ENCODE data around the gene MYD88. TPM values are rescaled to one million over a fixed set of nuclear protein-coding genes. Genes with fewer than 3 reads are reported as not detected.

MYD88 gene
- polyA plus RNA-seq, 3 donors: 22.6 to 27.4 (median 25.0) TPM

DNA sequence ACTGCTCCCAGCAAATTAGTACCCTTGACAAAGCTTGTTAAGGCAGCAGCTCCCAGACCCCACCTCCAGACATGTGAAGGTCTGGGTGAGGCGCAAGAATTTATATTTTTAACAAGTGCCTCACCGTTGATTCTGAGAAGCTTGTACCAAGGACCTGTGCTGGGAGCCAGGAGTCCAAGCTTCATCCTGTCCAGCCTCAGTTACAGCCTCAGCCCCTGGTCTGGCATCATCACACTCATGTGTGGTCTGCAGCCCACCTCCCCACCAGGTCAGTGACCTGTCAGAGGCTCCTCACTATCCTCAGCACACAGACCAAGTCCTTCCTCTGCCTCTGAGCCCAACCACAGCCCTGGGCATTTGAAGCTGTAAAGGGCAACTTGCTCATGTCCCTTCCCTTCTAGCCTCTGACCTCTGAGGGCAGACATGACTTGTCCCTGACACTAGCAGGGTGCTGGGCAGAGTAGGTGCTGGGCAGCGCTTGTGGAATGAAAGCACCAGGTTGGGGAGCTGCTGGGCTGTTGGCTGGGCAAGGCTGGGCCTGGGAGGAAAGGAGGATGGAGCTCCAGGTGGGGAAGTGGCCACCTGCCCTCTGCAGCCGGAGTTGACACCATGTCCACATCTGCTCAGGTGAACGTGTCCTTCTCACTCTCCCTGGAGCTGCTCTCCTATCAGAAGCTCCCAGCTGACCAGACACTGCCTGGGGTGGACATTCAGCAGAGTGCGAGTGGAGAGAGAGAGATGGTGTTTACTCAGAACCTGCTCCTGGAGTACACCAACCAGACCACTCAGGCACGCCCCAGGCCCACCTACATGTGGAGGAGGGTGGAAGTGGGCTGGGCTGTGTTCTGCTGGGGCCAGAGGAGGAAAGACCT lies 18.4 kb upstream of the MYD88 start:
- no peak for DNase-seq (ENCODE audit: extremely low read depth in 1 of 11, low read depth in 9 of 11, low spot score in 4 of 11)

DNA sequence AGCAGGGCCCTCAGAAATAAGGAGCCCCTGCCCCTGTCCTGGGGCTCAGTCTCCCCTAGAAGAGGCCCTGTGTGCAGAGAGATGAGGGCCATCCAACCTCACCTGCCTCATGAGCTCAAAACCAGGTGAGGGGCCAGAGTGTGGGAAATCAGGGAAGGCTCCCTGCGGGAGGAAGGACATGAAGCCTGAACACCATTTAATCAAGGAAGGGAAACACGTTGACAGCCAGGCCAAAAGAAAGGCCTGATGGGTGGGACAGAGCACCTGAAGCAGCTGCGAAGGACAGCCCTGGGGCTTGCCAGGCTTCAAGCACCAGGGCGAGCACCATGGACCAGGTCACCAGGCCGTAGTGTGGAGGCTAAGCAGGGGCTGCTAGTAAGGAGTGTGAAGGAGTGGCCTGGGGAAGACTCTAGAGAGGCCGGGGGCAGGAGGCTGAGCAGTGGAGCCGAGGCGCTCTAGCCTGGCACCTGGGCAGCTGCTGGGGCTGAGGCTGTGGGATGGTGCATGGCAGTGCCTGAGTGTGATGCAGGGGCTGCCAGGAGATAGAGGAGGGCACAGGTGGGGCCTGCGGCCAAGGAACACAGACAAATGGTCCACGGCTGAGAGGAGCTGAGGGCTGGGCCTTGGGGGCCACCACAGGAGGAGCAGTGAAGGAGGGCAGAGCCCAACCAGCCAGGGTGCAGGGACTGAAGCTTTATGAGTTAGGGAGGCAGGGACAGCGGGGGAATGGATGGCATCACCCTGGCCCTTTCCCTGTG lies 17.6 kb upstream of the MYD88 start:
- no peak for DNase-seq (ENCODE audit: extremely low read depth in 1 of 11, low read depth in 9 of 11, low spot score in 4 of 11)

DNA sequence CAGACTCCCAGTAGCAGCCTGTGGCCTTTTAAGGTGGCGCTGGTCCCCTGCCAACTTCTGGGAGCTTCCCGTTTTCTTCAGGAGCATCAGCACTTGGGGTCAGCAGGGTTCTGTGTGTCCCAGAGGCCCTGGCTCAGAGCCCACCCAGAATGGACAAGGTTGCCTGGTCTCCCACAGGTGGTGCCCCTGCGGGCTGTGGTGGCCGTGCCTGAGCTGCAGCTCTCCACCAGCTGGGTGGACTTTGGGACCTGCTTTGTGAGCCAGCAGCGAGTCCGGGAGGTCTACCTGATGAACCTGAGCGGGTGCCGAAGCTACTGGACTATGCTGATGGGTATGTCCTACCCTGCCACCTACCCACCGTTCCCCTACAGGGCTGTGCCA lies 17.0 kb upstream of the MYD88 start:
- DNase-seq (ENCODE audit: extremely low read depth in 1 of 11, low read depth in 9 of 11, low spot score in 4 of 11): no peak

DNA sequence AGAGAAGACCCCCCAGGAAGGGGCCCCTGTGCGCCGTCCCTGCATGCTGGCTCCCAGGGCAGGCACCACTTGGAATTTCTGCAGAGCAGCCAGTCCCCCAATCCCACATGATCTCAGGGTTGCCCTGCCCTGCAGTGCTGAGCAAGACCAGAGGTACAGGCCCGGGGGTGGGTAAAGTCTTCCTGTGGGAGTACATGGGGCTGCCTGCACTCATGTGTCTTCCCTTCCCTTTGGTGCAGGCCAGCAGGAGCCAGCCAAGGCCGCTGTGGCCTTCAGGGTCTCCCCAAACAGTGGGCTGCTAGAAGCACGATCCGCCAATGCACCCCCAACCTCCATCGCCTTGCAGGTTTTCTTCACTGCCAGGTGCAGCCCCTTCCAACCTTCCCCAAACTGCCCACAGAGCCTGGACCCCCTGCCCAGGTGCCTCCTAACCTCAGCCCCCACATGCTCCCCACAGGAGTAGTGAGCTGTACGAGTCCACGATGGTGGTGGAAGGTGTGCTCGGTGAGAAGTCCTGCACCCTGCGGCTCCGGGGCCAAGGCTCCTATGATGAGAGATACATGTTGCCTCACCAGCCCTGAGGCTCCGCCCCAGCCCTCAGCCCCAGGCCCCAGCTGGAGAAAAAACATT lies 16.5 kb upstream of the MYD88 start:
- DNase-seq (ENCODE audit: extremely low read depth in 1 of 11, low read depth in 9 of 11, low spot score in 4 of 11): no peak

DNA sequence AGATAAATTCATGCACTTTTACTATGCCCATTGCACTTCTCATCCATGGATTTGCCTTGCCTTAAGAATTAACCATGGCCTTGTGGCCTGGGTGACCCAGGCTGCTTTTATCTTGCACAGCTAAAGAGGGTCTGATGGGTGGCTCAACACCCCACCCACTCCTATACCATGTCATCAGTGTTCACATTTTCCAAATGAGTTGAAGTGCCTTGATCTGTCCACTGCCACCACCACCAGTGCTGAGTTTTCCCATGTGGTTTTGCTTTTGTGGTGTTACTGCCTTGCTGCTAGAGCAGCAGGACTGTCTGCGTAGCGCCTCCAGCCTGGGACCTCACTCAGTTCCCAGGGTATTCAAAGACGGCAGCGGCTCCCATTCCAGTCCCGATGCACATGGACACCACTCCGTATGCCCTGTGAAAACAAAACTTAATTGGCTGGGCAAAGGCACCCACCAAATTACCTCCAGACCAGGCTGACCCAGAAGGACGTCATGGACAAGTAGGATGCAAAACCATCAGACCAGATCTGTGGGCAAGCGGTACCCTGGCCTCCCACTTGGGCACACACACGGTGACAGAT lies 15.7 kb upstream of the MYD88 start:
- DNase-seq (ENCODE audit: extremely low read depth in 1 of 11, low read depth in 9 of 11, low spot score in 4 of 11): no peak

DNA sequence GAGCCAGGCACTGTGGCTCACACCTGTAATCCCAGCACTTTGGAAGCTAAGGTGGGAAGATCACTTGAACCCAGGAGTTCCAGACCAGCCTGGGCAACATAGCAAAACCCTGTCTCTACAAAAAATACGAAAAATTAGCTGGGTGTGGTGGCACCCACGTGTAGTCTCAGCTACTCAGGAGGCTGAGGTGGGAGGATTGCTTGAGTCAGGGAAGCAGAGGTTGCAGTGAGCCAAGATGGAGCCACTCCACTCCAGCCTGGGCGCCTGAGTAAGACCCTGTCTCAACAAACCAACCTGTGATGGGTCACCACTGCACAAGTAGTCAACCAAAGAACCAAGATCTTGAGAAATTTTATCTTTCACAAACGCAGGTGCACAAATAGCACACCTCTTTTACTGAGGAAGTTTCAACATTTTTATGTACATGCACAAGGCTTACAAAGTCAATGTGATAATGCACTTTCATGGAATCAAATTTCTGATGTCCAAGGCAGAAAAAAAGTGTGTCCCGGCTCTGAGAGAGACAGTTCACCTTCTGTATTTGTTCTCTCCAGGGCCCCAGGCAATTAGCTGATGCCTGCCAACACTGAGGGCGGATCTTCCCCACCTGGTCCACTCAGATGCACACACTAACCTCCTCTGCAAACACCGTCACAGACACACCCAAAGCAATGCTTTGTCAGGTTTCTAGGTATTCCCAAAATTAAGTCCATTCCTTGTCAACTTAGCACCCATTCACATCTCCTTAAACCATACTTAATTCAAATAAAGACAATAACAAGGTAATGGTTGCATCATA lies 13.9 kb upstream of the MYD88 start:
- no peak for DNase-seq (ENCODE audit: extremely low read depth in 1 of 11, low read depth in 9 of 11, low spot score in 4 of 11)

DNA sequence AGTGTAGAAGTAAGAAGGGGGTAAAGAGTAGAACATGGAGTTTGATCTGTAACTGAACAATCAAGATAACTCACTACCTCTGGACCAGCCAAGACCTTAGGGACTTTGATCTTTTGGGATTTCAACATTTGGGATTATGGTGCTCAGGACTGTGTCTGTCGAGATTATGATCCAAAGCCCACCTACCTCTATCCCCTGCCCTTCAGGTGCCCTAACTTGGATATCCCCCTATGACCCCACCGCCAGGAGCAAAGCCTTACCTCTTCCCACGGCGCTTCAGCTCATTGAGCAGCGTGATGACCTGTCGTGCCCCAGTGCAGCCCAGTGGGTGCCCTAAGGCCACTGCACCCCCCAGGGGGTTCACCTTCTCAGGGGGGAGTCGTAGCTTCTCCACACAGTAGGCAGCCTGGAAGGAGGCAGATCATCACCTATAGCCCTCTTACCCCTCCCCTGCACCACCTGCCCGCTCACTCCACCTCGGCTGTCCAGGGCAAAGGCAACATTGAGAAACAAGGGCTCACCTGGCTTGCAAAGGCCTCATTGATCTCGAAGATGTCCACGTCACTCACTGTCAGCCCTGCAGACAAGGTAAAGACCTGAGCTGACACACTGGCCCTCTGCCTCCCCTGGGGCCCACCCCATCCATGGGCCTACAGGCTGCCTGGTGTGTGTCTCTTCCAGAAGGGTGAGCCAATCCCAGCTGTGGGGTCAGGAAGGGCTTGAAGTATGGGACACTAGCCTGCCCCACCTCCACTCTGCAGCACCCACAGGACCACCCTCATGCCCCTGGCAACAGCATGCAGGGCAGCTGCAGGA lies 12.9 kb upstream of the MYD88 start:
- no peak for DNase-seq (ENCODE audit: extremely low read depth in 1 of 11, low read depth in 9 of 11, low spot score in 4 of 11)

DNA sequence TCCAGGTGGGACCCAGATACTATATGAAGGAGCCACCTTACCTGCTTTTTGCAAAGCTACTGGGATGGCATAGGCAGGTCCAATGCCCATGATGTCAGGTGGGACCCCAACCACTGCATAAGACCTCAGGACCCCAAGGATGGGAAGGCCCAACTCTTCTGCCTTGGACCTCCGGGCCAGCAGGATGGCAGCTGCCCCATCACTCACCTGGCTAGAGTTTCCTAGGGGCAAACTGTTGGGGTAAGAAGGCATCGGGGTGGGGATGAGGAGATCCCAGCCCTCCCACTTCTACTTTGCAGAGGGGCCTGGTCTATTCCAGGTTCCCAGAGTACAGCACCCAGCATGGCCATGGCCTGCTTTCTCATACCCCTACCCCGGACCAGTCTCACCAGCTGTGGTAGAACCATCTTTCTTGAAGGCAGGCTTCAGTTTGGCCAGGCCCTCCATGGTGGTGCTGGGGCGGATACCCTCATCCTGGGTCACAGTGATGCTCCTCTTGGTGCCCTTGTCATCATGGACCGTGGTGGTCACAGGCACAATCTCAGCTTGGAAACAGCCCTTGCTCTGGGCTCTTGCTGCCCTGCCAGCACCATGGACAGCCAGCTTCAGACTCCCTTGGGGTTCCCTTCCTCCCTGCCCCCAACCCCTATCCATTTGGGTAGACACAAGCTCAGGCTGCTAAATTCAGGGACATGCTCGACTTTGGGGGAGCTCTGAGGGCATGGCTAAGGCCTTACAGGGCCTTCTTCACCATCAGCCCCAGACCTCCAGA lies 12.2 kb upstream of the MYD88 start:
- no peak for DNase-seq (ENCODE audit: extremely low read depth in 1 of 11, low read depth in 9 of 11, low spot score in 4 of 11)

DNA sequence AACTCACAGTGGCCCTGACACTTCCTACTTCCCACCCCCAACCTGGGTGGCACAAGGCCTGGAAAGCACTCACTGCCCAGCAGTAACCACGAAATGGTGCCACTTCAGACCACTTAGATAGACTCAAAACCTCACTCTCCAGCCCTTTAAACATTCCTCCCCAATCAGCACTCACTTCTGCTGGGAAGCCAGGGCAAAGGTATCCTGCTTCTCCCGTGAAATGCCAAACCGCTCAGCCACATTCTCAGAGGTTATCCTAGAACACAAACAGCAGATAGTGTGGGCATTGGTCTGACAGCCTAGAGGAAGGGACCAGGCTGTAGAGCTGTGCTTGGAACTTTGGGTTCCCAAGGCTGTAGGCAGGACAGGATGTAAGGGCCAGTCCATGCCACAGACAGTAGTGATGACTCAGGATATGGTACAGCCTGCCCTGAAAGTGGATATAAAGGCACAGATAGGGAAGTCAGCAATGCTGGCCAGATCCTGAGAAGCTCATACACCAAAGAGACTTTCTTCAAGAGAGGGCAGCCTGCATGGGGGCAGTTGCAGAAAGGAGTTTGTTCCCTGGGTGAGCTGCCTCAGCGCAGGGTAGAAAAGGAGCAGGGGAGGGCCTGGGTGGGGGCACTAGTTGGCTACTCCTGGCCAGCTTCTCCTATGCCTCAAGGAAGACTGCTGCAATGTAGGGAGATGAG lies 10.7 kb upstream of the MYD88 start:
- DNase-seq (ENCODE audit: extremely low read depth in 1 of 11, low read depth in 9 of 11, low spot score in 4 of 11): no peak

DNA sequence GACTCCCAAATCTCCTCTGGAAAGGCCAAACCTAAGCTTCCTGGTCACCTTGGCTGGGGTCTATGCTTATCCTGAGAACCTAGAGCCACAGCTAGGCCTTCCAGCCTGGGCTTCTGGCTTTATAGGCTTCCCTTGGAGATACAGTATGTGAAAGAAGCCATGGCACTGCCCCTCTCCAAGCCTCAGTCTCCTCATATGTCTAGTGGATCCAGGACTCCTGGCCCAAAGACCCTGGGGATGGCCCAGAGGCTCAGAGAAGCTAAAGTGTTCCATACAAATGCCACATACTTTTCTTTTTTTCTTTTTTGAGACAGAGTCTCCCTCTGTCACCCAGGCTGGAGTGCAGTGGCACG lies 10.2 kb upstream of the MYD88 start:
- no peak for DNase-seq (ENCODE audit: extremely low read depth in 1 of 11, low read depth in 9 of 11, low spot score in 4 of 11)

DNA sequence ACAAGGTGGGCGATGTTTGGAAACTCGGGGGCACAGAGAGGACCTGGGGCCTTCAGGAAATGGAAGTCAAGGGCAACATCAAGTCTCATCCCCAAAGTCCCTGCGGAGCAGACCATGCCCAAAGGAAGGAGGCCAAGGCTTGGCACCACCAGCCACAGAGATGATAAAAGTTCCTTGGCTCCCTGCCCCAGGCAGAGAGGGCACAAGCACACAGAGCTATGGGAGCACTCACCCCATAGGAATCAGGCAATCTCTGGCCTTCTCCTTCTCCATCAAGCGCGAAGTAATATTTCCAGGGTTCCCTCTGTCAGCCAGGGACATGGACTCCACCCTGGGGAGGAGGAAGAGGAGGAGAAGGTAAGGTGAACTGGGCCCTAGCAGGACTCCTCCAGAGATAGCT lies 9.4 kb upstream of the MYD88 start:
- no peak for DNase-seq (ENCODE audit: extremely low read depth in 1 of 11, low read depth in 9 of 11, low spot score in 4 of 11)

DNA sequence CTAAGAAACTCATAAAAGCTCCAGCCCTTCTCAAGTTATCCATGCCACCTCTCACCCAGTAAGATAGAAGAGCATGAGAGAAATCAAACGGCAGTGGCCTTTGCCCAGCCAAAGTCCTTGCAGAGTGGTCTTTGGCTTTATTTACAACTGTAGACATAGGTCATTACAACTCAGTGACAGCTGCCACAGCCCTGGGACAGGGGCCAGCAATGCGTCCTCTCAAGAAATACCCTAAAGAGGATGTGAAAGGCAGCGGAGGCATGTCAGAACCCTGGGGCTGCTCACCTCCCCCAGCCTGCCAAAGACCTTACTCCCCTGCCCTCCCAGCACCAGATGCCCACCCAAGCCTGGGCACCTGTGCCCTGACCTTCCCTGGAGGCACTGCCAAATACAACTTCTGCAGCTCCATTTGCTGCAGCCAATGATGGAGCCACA lies 7.8 kb upstream of the MYD88 start:
- no peak for DNase-seq (ENCODE audit: extremely low read depth in 1 of 11, low read depth in 9 of 11, low spot score in 4 of 11)

DNA sequence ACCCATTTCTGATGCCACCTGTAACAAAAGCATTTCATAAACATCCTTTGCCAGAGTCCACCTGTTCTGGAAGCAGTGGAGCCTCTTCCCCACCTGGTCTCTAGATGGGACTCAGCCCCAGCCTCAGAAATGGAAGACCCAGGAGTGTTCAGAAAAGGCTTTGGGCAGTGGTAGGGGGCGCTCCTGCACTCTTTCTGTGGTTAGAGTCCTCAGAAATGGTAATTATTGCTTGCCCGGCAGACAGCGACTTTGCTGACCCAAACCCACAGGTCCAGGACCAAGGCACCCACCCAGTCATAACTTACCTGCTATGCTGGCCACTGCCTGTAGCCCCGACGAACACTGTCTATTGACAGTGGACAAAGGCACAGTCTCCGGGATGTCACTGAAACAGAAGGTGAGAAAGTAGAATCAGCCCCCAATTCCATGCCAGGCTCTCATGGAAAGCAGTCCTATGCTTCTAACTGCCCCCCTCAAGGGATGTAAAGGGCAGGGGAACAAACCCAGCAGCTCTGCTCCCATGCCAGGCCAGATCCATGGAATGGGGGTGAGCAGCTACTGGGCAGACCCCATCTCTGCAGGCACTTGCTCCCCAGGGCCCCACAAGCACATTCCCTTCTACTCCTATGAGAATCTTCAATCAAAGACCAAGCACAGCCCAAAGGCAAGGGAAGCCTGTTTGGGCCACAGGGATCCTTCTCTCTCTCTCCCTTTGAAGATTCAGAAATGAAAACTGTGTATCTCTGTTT lies 6.7 kb upstream of the MYD88 start:
- DNase-seq (ENCODE audit: extremely low read depth in 1 of 11, low read depth in 9 of 11, low spot score in 4 of 11): peak in 1 of 11 donors; percentile 14

DNA sequence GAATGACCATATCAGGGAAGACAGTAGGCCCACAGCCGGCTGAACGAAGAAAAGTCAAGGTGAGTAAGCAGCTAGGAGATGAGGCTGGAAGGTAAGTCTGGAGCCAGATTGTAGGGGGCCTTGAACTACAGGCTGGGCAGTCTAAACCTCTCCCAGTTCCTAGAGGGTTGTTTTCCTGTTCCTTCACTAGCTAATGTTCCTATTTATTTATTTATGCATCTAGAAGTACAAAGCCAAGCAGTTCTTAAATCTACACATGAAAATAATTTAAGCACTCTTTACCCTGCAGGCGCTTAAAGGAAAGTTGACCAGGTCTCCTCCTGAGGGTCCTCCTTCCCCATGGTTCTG lies 5.3 kb upstream of the MYD88 start:
- DNase-seq (ENCODE audit: extremely low read depth in 1 of 11, low read depth in 9 of 11, low spot score in 4 of 11): no peak

DNA sequence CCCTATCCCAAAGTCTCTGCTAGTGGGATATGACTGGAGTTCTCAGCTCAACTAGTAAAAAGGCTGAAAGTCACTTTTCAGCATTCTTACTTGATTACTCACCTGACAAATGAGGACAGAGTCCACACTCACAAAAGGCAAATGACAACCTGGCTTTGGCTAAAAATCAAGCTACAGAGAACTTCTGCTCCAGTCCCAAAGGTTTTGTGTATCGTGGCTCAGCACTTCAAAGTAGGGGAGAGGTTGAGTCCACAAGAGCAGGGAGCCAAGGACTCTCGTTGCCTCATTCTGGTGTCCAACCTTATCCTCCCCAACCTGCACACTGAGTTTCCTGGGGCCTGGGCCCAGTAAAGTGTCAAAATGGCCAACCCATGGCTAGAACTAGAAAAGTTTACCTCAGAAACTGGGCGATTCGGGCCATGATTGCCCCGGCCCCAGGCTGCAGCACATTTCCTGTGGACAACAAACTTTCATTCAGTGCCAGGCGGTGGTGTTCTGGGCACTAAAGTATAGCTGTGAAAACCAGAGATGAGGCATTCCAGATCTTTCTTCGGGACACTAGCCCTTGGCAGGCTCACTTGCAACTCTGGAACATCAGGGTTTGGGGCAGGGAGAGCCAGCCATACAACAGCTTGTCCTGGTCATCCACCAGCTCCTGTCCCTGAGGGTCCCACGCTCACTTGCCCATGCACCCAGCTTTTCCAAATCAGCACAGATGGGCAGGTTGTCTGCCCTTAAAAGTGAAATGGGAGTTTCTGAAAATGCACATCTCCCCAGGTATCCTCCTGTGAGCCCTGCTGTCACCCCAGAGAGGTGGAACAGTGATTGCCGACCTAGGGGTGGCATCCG lies 4.7 kb upstream of the MYD88 start:
- DNase-seq (ENCODE audit: extremely low read depth in 1 of 11, low read depth in 9 of 11, low spot score in 4 of 11): peak in 1 of 11 donors; percentile 13
